Chondrocyte (in vitro differentiated cells): Measurements from ENCODE around the gene VARS2. TPM values are rescaled to one million over a fixed set of nuclear protein-coding genes. Genes with fewer than 3 reads are reported as not detected.

ENCODE experiments used
- DNase-seq: peaks from one replicate; pipeline ENCODE4 v3.0.0; 2021; ENCODE audit warnings: mixed read lengths, low spot score
- H3K27ac Mint-ChIP-seq: one replicate; pipeline ENCODE4 v1.8.0; 2021; ENCODE audit warnings: mild to moderate bottlenecking, moderate library complexity, mixed read lengths; ENCODE audit not compliant: unreplicated experiment
- H3K27me3 Mint-ChIP-seq: 2 replicates; pipeline ENCODE4 v1.8.0; 2021; ENCODE audit warnings: low read depth, mixed read lengths
- H3K36me3 Mint-ChIP-seq: 2 replicates; pipeline ENCODE4 v1.8.0; 2021; ENCODE audit warnings: low read depth, mixed read lengths
- H3K4me1 Mint-ChIP-seq: 2 replicates; pipeline ENCODE4 v1.8.0; 2021; ENCODE audit warnings: low read depth, mild to moderate bottlenecking, mixed read lengths
- H3K4me3 Mint-ChIP-seq: one replicate; pipeline ENCODE4 v1.8.0; 2021; ENCODE audit warnings: mild to moderate bottlenecking, moderate library complexity, mixed read lengths; ENCODE audit not compliant: unreplicated experiment
- H3K9me3 Mint-ChIP-seq: 2 replicates; pipeline ENCODE4 v1.8.0; 2021; ENCODE audit warnings: low read depth, mixed read lengths
- total RNA-seq: library from RNA; stranded (reverse); gene quantifications from 3 replicates; pipeline ENCODE4 v1.2.1, GENCODE V29; 2021
- TF ChIP-seq, protein P1 (sequence below): fragments of 200-600 bp; sonication (generic); IDR thresholded peaks from 2 replicates; pipeline ENCODE4 v1.5.0; 2021; ENCODE audit warnings: antibody characterized with exemption, mild to moderate bottlenecking, moderate library complexity

The VARS2 gene
- total RNA-seq, 1 donor from 2014 or later = 33.1 TPM

DNA sequence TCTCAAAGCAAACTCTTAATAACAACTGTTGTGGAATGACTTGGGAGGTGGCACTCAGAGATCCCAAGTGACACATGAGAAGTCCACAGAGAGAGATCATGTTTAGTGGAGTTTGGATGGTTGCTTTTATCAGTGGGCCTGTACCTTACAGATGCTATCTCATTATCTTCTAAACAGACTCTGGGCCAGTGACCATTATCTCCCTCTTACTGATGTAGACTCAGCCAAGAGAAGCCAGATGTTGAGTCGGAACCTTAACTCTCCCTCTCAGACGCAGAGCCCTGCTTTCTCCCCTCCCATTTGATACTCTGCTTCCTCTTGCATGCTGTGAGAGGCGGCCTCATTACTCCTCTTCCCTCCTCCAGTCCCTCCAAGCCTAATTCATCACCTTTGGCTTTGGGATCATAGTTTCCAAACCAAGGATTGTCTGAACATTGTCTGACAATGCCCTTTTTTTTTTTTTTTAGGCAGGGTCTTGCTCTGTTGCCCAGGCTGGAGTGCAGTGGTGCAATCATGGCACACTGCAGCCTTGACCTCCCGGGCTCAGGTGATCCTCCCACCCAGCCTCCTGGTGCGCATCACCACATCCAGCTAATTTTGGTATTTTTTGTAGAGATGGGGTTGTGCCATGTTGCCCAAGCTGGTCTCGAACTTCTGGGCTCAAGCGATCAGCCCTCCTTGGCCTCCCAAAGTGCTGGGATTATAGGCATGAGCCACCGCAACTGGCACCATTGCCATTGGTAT lies 34.2 kb upstream of the VARS2 start:
- no peaks in the 10 kb centered on the region for H3K27me3 Mint-ChIP-seq
- TF ChIP-seq, protein P1, sequence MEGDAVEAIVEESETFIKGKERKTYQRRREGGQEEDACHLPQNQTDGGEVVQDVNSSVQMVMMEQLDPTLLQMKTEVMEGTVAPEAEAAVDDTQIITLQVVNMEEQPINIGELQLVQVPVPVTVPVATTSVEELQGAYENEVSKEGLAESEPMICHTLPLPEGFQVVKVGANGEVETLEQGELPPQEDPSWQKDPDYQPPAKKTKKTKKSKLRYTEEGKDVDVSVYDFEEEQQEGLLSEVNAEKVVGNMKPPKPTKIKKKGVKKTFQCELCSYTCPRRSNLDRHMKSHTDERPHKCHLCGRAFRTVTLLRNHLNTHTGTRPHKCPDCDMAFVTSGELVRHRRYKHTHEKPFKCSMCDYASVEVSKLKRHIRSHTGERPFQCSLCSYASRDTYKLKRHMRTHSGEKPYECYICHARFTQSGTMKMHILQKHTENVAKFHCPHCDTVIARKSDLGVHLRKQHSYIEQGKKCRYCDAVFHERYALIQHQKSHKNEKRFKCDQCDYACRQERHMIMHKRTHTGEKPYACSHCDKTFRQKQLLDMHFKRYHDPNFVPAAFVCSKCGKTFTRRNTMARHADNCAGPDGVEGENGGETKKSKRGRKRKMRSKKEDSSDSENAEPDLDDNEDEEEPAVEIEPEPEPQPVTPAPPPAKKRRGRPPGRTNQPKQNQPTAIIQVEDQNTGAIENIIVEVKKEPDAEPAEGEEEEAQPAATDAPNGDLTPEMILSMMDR = no peak
- H3K27ac Mint-ChIP-seq = peak overlapping the region; percentile 20
- H3K4me3 Mint-ChIP-seq = no peak overlapping the region
- peaks cover 72% of the 10 kb centered on the region for H3K4me1 Mint-ChIP-seq
- H3K36me3 Mint-ChIP-seq = no peaks in the 10 kb centered on the region
- DNase-seq = no peak
- no peaks in the 10 kb centered on the region for H3K9me3 Mint-ChIP-seq

DNA sequence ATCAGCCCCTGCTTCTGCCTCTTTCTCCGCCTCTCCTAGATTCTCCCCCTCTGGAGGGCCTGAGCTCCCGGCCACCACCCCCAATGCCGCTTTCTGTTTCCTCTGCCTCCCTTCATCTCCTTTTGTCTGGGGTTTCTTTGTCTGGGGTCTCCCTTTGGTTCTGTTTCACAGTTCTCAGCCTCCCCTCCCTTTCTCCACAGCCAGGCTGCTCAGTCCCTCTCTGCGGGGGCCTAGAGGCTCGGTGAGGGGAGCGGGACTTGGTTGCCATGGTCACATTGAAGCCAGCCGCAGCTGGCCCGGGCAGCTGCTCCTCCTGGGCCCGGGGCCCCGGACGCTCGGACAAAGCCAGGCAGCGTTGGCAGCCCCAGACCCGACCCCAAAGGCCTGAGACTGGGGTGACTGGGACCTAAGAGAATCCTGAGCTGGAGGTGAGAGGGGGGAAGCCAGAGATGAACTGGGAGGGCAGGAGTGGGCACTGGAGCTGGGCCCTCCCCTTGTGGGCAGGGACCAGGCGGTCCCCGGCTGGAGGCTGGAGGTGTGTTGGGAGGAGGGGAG lies 33.3 kb upstream of the VARS2 start:
- no peaks in the 10 kb centered on the region for H3K36me3 Mint-ChIP-seq
- H3K4me3 Mint-ChIP-seq = no peak overlapping the region
- H3K9me3 Mint-ChIP-seq = no peaks in the 10 kb centered on the region
- TF ChIP-seq, protein P1 = no peak
- H3K4me1 Mint-ChIP-seq = peaks cover 69% of the 10 kb centered on the region
- no peaks in the 10 kb centered on the region for H3K27me3 Mint-ChIP-seq
- no peak overlapping the region for H3K27ac Mint-ChIP-seq
- DNase-seq = no peak

DNA sequence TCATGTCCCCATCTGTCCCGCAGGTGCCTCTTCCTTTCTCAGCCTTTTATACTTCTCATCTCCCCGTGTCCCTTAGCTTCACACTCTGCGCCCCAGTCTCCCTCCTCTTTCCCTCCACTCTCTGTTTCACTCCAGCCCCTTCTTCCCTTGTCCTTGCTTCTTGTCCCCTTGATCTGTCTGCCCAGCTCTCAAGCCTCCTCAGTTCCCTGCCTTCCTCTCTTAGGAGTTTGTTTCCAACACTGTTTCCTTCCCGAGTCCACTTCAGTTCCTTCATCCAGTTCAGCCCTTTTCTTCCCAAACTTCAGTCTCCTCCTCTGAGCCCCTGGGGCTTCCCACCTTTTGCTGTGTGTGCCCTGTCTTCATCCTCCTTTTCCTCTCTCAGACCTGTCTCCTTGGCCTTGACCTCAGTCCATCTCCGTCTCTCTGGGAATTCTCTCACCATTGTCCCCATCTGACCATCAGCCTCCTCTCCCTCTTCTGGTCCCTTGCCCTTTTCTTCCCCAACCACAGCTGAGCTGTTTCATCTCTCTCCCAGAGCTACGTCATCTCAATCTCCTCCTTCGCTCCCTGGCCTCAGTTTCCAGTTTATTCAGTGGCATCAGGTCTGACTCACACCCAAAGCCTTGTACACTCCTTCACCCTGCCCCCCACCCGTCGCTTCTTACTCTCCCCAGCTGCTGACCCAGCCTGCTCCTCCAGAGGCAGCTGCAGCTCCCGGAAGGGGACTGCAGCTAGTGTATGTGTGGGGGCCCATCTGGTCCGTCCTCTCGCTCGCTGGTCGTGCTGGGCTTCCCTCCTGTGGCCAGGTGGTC lies 32.4 kb upstream of the VARS2 start:
- Mint-ChIP-seq H3K36me3 (no peaks in the 10 kb centered on the region), H3K27me3 (no peaks in the 10 kb centered on the region), H3K4me3 (peak overlapping the region; percentile 33), H3K27ac (peak overlapping the region; percentile 90), H3K9me3 (no peaks in the 10 kb centered on the region), H3K4me1 (peaks cover 70% of the 10 kb centered on the region)
- TF ChIP-seq, protein P1 = no peak
- DNase-seq = peak; percentile 77

DNA sequence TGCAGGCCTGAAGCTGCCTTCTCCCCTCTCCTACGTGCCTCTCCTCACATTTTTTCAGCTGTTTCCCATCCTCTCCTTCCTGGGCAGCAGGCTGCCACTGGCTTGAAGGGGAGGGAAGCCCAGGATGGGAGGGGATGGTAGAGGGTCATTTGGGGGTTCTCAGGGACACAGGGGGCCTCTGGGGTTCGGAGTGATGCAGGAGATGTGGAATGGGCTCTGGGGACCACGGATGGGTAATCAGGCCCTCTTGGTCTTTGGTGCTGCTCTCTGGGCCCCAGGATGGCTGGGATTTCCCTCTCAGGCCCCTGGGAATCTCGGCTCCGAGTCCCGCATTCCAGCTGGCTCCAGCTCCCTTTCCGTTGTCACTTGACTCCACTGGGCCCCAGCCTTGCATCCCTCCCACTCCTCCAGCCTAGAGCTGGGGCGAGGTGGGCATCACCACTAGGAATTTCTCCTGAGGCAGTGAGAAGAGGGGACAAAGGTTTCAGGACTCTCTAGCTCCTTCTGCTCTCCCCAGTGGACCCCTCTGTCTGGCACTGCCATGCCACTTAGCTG lies 31.8 kb upstream of the VARS2 start:
- H3K36me3 Mint-ChIP-seq = no peaks in the 10 kb centered on the region
- no peaks in the 10 kb centered on the region for H3K9me3 Mint-ChIP-seq
- TF ChIP-seq, protein P1 = no peak
- DNase-seq = no peak
- H3K4me3 Mint-ChIP-seq = peak overlapping the region; percentile 33
- H3K27me3 Mint-ChIP-seq = no peaks in the 10 kb centered on the region
- peaks cover 68% of the 10 kb centered on the region for H3K4me1 Mint-ChIP-seq
- peak overlapping the region; percentile 90 for H3K27ac Mint-ChIP-seq
